Measurements from ENCODE around the gene TTLL5. TPM values are rescaled to one million over a fixed set of nuclear protein-coding genes. Genes with fewer than 3 reads are reported as not detected.
A peak's percentile ranks its signal among the peaks of the same experiment; 100 is the strongest.

The TTLL5 gene
- total and polyA plus RNA-seq, 9 of the 15 experiments (the other 6 are each of a cell fraction or from before 2014, with no cell fraction given): 4.1 to 18.9 (median 12.6) TPM

DNA sequence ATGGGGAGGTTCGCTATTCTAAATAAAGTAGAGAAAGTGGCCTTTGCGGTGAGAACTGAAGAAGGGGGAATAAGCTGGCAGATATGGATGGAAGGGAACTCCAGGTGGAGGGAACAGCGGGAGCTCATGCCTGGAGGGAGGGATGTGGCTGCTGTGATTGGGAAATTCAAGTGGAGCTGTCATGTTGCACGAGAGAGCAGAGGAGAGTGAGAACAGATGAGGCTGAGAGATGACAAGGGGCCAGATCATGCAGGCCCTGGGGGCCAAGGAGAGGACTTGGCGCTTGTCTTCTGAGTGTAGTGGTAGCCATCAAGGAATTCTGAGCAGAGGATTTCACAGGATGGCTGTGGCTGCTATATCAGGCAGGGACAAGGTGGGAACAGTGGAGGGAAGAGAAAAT lies 285.7 kb downstream of the TTLL5 start (continued):
- no peak for TF ChIP-seq SPI1 (IDR thresholded peaks at IDR 0.05; ENCODE audit: borderline replicate concordance, low read depth, low read length)
- TF ChIP-seq FOXJ3 (CRISPR knock-in tag; IDR thresholded peaks at IDR 0.05): no peak
- TF ChIP-seq ZSCAN32 (CRISPR knock-in tag; IDR thresholded peaks at IDR 0.05): no peak
- TF ChIP-seq, protein P1, sequence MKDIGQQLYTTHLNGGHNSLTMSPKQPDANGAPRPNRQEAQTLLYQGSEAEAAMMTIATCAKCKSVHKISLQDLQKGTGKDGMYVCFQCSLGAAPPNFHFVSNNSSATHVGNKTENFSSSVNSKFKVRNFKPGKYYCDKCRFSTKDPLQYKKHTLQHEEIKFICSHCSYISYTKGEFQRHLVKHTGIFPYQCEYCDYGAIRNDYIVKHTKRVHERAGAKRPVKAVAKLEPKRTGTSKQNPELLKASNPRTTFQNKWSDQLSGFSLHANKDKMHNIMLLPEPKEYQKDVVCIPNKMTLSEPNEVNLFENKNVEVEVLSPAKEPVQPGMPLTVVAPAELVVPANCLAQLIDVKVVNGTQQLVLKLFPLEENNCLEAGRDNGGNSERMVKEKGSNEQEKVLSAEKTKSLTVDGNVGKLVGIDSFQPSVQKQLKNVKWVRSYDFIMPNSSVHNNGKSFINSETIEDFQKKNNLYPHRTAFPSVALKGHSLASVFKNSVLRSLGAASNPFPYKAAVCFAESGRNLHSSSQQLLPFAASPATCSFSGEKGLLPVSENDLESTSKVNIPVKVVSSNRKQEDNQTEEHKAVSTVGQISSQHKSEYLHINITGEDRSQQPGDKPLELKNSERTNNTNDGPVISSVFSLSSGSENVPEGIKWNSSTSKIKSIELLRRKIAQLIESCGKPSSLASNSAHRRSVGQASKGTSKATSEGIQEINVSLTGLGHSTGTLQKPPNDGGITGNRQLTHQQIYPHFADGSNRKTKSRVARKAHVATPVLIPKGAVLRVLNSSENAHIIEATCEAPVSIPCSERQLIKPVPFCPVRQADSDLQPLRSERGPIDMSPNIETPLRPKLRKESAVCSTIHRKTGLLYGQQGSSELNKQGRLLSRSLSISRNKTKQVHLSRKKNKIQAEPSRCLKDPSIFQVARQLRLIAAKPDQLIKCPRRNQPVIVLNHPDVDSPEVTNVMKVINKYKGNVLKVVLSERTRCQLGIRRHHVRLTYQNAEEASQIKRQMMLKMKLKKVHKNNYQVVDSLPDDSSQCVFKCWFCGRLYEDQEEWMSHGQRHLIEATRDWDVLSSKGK (CRISPR knock-in tag; IDR thresholded peaks at IDR 0.05): no peak
- no peak for TF ChIP-seq EP300 (IDR thresholded peaks at IDR 0.05; ENCODE audit: low read length)
- no peak for TF ChIP-seq ZNF75A (CRISPR knock-in tag; IDR thresholded peaks at IDR 0.05)

DNA sequence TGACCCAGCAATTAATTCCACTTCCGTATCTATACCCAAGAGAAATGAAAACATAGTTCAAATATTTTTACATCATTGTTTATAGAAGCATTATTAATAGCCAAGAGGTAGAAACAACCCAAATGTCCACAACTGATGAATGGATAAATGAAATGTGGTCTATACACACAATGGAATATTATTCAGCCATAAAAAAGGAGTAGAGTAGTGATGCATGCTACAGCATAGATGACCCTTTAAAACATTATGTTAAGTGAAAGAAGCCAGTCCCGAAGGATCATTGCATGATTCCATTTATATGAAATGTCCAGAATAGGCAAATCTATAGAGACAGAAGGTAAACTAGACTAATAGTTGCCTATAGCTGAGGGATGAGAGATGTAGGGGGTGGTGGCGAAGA lies 291.4 kb downstream of the TTLL5 start:
- intact Hi-C loops (cut with micrococcal nuclease): no loop called here
- Histone ChIP-seq H3K36me3 (ENCODE audit: control insufficient read depth, insufficient read depth, low read length) (no peaks in the 10 kb centered on the region), H3K4me3 (no peak overlapping the region), H3K4me1 (replicated peaks in 1 of 2; ENCODE audit: control insufficient read depth in 2 of 2, insufficient read depth in 2 of 2, low read length in 2 of 2) (peaks cover 2 to 4% of the 10 kb centered on the region in 2 experiments; a peak in 2 of 5 replicates), H3K27ac (ENCODE audit: extremely low read depth, low read depth, low read length) (no peak overlapping the region), H3K79me2 (ENCODE audit: control insufficient read depth, insufficient read depth, low read length) (no peaks in the 10 kb centered on the region), H3K4me2 (ENCODE audit: insufficient read depth, low read length) (no peak overlapping the region), H3K9me3 (replicated peaks; ENCODE audit: control insufficient read depth, insufficient read depth, low read depth, low read length) (no peaks in the 10 kb centered on the region), H3K27me3 (ENCODE audit: control insufficient read depth in 2 of 2, insufficient read depth in 2 of 2, low read length in 2 of 2) (no peaks in the 10 kb centered on the region), H3K9me1 (ENCODE audit: control insufficient read depth, insufficient read depth, low read length) (no peaks in the 10 kb centered on the region), H2AFZ (ENCODE audit: low read depth, low read length) (no peak overlapping the region), H4K20me1 (replicated peaks; ENCODE audit: control insufficient read depth, insufficient read depth, low read length) (no peaks in the 10 kb centered on the region), H3K9ac (ENCODE audit: insufficient read depth in 1 of 2, low read depth in 2 of 2, low read length in 2 of 2) (no peak overlapping the region)
- WGBS (ENCODE audit: insufficient coverage, low coverage, missing lambda C conversion rate): 67% methylated on average over 3 of the region's 3 CpGs
- no TSS peak for BruUV-seq (replicated peaks)
- no peak for ATAC-seq
- TF ChIP-seq ZNF146 (CRISPR knock-in tag; IDR thresholded peaks at IDR 0.05; ENCODE audit: unreplicated experiment) (peak; percentile 61), HNRNPUL1 (IDR thresholded peaks at IDR 0.05; ENCODE audit: low read length) (no peak), PHB2 (IDR thresholded peaks at IDR 0.05; ENCODE audit: low read depth) (no peak), ZBTB7A (IDR thresholded peaks at IDR 0.05; ENCODE audit: borderline replicate concordance, control insufficient read depth, low read depth, low read length) (no peak), EZH2 (IDR thresholded peaks at IDR 0.05; ENCODE audit: borderline replicate concordance, low read depth, low read length) (no peak), HDAC1 (IDR thresholded peaks at IDR 0.05) (no peak), TAF15 (IDR thresholded peaks at IDR 0.05; ENCODE audit: low read depth, low read length) (no peak), ZNF253 (CRISPR knock-in tag; conservative IDR thresholded peaks at IDR 0.05) (no peak)
- TF ChIP-seq, protein P2, sequence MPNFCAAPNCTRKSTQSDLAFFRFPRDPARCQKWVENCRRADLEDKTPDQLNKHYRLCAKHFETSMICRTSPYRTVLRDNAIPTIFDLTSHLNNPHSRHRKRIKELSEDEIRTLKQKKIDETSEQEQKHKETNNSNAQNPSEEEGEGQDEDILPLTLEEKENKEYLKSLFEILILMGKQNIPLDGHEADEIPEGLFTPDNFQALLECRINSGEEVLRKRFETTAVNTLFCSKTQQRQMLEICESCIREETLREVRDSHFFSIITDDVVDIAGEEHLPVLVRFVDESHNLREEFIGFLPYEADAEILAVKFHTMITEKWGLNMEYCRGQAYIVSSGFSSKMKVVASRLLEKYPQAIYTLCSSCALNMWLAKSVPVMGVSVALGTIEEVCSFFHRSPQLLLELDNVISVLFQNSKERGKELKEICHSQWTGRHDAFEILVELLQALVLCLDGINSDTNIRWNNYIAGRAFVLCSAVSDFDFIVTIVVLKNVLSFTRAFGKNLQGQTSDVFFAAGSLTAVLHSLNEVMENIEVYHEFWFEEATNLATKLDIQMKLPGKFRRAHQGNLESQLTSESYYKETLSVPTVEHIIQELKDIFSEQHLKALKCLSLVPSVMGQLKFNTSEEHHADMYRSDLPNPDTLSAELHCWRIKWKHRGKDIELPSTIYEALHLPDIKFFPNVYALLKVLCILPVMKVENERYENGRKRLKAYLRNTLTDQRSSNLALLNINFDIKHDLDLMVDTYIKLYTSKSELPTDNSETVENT (CRISPR knock-in tag; IDR thresholded peaks at IDR 0.05): no peak
- CTCF ChIA-PET (ENCODE audit: low intra/inter-chr PET ratio): no interaction called here
- in situ Hi-C loops (cut with MboI): no loop called here
- POLR2A ChIA-PET: no interaction called here
- DNase-seq (ENCODE audit: extremely low read depth in 1 of 4, low spot score in 3 of 4): no peak
- FAIRE-seq: no peak
